Caco-2 (cell line): ENCODE measurements around the gene CENPP. TPM values are rescaled to one million over a fixed set of nuclear protein-coding genes. Genes with fewer than 3 reads are reported as not detected.

Experiments
- BruUV-seq: library from RNA; stranded (reverse); fragments of 400-500 nt; replicated peaks from 2 replicates; lab custom pipeline; 2021; lab: Mats Ljungman, UMichigan
- CTCF ChIA-PET: fragments of 300-600 bp; sonication (Branson Sonifier 250); formaldehyde crosslinking; loops from one replicate; lab custom pipeline; 2022; ENCODE audit warnings: antibody characterized with exemption; lab: Charles Lee
- POLR2A ChIA-PET: fragments of 300-600 bp; sonication (Branson Sonifier 250); formaldehyde crosslinking; loops from one replicate; lab custom pipeline; 2022; ENCODE audit warnings: antibody characterized with exemption; lab: Charles Lee
- DNase-seq, 2 experiments: peaks; one replicate each; pipeline versions ENCODE4 v3.0.0 to v3.0.0-alpha.2; 2020 to 2022
- H3K27me3 ChIP-seq: replicated peaks from 2 replicates; pipeline ENCODE4 v1.6.0; 2011; ENCODE audit warnings: low read length; ENCODE audit not compliant: control insufficient read depth, insufficient read depth
- H3K36me3 ChIP-seq: 2 replicates; pipeline ENCODE4 v1.5.1; 2011; ENCODE audit warnings: low read length; ENCODE audit not compliant: control insufficient read depth, insufficient read depth
- H3K4me1 ChIP-seq: fragments of 250-450 bp; sonication (Bioruptor Pico); 2 replicates; pipeline ENCODE4 v1.5.1; 2020; ENCODE audit warnings: mild to moderate bottlenecking
- H3K4me3 ChIP-seq: 2 replicates; pipeline ENCODE4 v1.5.1; 2011; ENCODE audit warnings: low read depth, mild to moderate bottlenecking, control low read depth, low read length
- H3K9me3 ChIP-seq: fragments of 250-450 bp; sonication (Bioruptor Pico); 2 replicates; pipeline ENCODE4 v1.5.1; 2020; ENCODE audit warnings: mild to moderate bottlenecking, moderate library complexity
- H3K27ac Mint-ChIP-seq: one replicate; pipeline ENCODE4 v1.8.0; 2022; ENCODE audit warnings: mixed read lengths; ENCODE audit not compliant: unreplicated experiment
- H3K27me3 Mint-ChIP-seq: one replicate; pipeline ENCODE4 v1.8.0; 2022; ENCODE audit warnings: mixed read lengths; ENCODE audit not compliant: insufficient read depth, unreplicated experiment
- H3K36me3 Mint-ChIP-seq: one replicate; pipeline ENCODE4 v1.8.0; 2022; ENCODE audit warnings: mild to moderate bottlenecking, mixed read lengths; ENCODE audit not compliant: insufficient read depth, unreplicated experiment
- H3K4me1 Mint-ChIP-seq: one replicate; pipeline ENCODE4 v1.8.0; 2022; ENCODE audit warnings: low read depth, mixed read lengths; ENCODE audit not compliant: unreplicated experiment
- H3K4me3 Mint-ChIP-seq: one replicate; pipeline ENCODE4 v1.8.0; 2022; ENCODE audit warnings: mild to moderate bottlenecking, moderate library complexity, mixed read lengths; ENCODE audit not compliant: unreplicated experiment
- H3K9me3 Mint-ChIP-seq: one replicate; pipeline ENCODE4 v1.8.0; 2022; ENCODE audit warnings: mixed read lengths; ENCODE audit not compliant: unreplicated experiment
- intact Hi-C: fragments of 100-400 bp; cut with micrococcal nuclease; formaldehyde crosslinking; loops from one replicate; pipeline ENCODE4 v1.10.0; 2022; ENCODE audit not compliant: unreplicated experiment
- total RNA-seq: library from RNA; stranded (reverse); gene quantifications from 2 replicates; pipeline ENCODE4 v1.2.3, GENCODE V29; 2022
- TF ChIP-seq, protein P1 (sequence below), 2 experiments: fragments of 200-600 bp in 1 of 2; IDR thresholded peaks; 1 replicate in 1 of 2; 2 replicates in 1 of 2; pipeline versions ENCODE4 v1.5.1 to v1.8.0; 2011 to 2022; ENCODE audit warnings: antibody characterized with exemption in 1 of 2, control low read depth in 1 of 2, inconsistent platforms in 1 of 2, low read depth in 1 of 2, low read length in 1 of 2, mild to moderate bottlenecking in 1 of 2, moderate library complexity in 1 of 2; ENCODE audit not compliant: insufficient read depth in 1 of 2, severe bottlenecking in 1 of 2, unreplicated experiment in 1 of 2

The CENPP gene
- total RNA-seq, 1 experiment from 2014 or later = 7.6 TPM

DNA sequence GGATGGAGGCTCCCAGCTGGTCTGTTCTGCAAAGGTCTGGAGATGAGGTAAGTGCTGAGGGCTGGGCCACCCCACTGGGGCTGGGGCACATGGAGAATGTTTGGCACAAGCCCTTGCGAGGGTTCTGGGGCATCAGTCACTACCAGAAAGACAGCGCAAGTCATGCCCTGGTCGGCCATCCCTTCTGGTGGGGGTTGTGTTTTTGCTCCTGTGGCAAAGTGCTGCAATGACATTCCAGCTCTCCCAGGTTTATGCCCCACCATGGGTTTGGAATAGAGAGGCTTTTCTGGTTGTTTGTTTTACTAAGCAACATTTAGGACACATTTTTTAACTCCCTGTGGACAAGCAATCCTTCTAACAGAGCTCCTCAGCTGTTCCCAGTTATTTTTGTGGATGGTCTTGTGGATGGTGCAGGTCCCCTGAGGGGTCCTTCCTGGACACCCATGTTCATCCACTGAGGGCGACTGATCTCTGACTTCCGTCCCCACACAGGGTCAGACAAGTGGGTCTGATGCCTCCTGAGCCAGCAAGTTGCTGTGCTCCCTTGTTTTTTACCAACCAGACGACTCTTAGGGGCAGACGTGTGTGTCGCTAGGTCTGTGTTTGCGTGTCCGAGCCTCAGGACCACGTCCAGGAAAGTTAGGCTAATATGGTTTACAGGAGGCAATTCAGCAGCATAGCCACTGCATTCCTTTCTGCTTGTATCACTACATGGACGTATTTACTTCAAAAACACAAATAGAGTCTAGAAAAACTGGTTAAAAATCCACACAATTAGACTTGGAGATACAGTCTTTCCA is 274.9 kb downstream of the CENPP start:
- H3K9me3 Mint-ChIP-seq = no peaks in the 10 kb centered on the region
- TF ChIP-seq, protein P1, sequence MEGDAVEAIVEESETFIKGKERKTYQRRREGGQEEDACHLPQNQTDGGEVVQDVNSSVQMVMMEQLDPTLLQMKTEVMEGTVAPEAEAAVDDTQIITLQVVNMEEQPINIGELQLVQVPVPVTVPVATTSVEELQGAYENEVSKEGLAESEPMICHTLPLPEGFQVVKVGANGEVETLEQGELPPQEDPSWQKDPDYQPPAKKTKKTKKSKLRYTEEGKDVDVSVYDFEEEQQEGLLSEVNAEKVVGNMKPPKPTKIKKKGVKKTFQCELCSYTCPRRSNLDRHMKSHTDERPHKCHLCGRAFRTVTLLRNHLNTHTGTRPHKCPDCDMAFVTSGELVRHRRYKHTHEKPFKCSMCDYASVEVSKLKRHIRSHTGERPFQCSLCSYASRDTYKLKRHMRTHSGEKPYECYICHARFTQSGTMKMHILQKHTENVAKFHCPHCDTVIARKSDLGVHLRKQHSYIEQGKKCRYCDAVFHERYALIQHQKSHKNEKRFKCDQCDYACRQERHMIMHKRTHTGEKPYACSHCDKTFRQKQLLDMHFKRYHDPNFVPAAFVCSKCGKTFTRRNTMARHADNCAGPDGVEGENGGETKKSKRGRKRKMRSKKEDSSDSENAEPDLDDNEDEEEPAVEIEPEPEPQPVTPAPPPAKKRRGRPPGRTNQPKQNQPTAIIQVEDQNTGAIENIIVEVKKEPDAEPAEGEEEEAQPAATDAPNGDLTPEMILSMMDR (IDR thresholded peaks at IDR 0.05; ENCODE audit: insufficient read depth in 1 of 2, low read depth in 1 of 2, low read length in 1 of 2, severe bottlenecking in 1 of 2, unreplicated experiment in 1 of 2) = no peak
- H3K4me3 ChIP-seq = no peak overlapping the region
- POLR2A ChIA-PET = no interaction called here
- CTCF ChIA-PET = no interaction called here
- no peaks in the 10 kb centered on the region for H3K27me3 ChIP-seq
- H3K27me3 Mint-ChIP-seq = no peaks in the 10 kb centered on the region
- H3K36me3 Mint-ChIP-seq = no peaks in the 10 kb centered on the region
- no peaks in the 10 kb centered on the region for H3K9me3 ChIP-seq
- intact Hi-C loops = no loop called here
- H3K4me3 Mint-ChIP-seq = no peak overlapping the region
- H3K36me3 ChIP-seq = no peaks in the 10 kb centered on the region
- no peaks in the 10 kb centered on the region for H3K4me1 Mint-ChIP-seq
- DNase-seq = no peak
- no peaks in the 10 kb centered on the region for H3K4me1 ChIP-seq
- H3K27ac Mint-ChIP-seq = no peak overlapping the region
- no TSS peak for BruUV-seq

DNA sequence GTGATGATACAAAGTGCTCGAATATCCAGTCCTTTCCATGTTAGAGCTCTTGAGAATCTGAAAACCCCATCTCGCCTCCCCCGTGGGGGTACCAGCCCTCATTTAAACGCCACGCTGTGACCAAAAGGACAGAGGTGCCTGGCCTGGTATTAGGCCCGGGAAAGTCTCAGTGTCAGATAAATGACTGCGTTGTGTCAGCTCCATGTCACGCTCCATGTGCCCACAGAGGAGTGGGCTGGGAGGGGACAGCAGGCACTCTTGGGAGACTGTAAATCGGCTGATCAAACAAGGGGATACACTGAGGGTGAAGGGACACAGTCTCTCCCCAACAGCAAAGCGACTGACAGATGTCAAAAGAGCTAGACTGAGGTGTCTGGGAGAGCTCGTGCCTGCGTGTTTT is 275.7 kb downstream of the CENPP start:
- Mint-ChIP-seq H3K27ac (no peak overlapping the region), H3K4me1 (no peaks in the 10 kb centered on the region), H3K9me3 (no peaks in the 10 kb centered on the region), H3K27me3 (no peaks in the 10 kb centered on the region), H3K4me3 (no peak overlapping the region), H3K36me3 (no peaks in the 10 kb centered on the region)
- no peak for DNase-seq
- BruUV-seq = no TSS peak
- CTCF ChIA-PET = no interaction called here
- TF ChIP-seq, protein P1 (IDR thresholded peaks at IDR 0.05; ENCODE audit: insufficient read depth in 1 of 2, low read depth in 1 of 2, low read length in 1 of 2, severe bottlenecking in 1 of 2, unreplicated experiment in 1 of 2) = no peak
- H3K36me3 ChIP-seq = no peaks in the 10 kb centered on the region
- intact Hi-C loops = no loop called here
- no peak overlapping the region for H3K4me3 ChIP-seq
- H3K9me3 ChIP-seq = no peaks in the 10 kb centered on the region
- H3K4me1 ChIP-seq = no peaks in the 10 kb centered on the region
- H3K27me3 ChIP-seq = no peaks in the 10 kb centered on the region
- POLR2A ChIA-PET = no interaction called here

DNA sequence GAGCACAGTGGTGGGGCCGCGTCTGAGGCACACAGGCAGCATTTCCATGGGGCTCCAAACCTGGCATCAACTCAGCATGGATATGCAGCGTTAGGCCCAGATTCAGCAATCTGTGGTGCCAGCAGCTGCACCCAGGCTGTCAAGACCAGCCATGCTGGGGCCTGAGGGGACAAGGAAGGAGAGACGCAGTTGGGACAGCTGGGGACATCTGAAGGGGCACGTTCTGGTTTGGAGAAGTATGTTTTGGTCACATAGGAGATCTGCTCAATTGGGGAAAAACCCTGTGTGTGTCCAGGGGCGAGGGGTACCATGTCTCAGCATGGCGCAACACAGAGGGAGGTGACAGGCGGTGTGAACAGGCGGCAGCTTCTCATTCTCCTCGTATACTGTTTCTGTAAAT is 276.7 kb downstream of the CENPP start:
- TF ChIP-seq, protein P1 (IDR thresholded peaks at IDR 0.05; ENCODE audit: insufficient read depth in 1 of 2, low read depth in 1 of 2, low read length in 1 of 2, severe bottlenecking in 1 of 2, unreplicated experiment in 1 of 2) = no peak
- no peaks in the 10 kb centered on the region for H3K4me1 Mint-ChIP-seq
- intact Hi-C loops = no loop called here
- no TSS peak for BruUV-seq
- DNase-seq = no peak
- no peak overlapping the region for H3K4me3 ChIP-seq
- H3K4me1 ChIP-seq = no peaks in the 10 kb centered on the region
- no peak overlapping the region for H3K4me3 Mint-ChIP-seq
- POLR2A ChIA-PET = no interaction called here
- H3K36me3 ChIP-seq = no peaks in the 10 kb centered on the region
- H3K36me3 Mint-ChIP-seq = no peaks in the 10 kb centered on the region
- no peaks in the 10 kb centered on the region for H3K9me3 ChIP-seq
- no peaks in the 10 kb centered on the region for H3K27me3 ChIP-seq
- no peaks in the 10 kb centered on the region for H3K27me3 Mint-ChIP-seq
- CTCF ChIA-PET = no interaction called here
- H3K27ac Mint-ChIP-seq = no peak overlapping the region
- H3K9me3 Mint-ChIP-seq = no peaks in the 10 kb centered on the region
